ENCODE data around the gene OR6K2.

DNA sequence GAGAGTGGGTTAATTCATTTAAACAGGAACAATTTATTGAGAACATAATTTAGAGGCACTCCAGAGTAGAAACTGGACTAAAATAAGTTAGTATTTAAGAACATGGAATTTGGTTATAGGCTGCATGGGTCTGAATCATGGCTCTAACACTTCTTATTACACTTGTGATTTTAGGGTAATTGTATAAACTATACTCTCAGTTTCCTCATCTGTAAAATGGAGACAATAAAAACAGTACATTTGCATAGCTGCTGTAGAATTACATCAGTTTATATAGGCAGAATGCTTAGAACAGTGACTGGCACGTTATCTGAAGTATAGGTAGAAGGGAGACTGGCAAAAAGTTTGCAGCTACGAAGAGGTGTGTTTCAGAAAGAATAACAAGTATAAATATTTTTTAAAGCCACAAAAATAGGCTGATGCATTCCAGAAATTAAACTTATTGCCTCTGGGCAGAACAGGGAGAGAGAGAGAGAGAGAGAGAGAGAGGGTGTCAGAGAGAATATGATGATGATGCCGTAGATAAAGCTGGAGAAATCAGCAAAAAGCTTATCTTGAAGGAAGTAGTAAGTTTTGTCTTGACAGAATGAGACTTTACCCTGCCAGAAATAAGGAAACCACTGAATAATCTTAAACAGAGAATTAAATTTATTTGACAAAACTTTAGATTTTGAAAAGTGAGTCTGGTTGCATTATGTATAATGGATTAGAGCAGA is 28.2 kb upstream of the OR6K2 start:
- no peak for TF ChIP-seq CTCF (conservative IDR thresholded peaks at IDR 0.05; ENCODE audit: low read depth, low read length)
- TF ChIP-seq RAD21 (IDR thresholded peaks at IDR 0.05; ENCODE audit: low read length), result no peak
- TF ChIP-seq POLR2A (IDR thresholded peaks at IDR 0.05; ENCODE audit: low read depth, low read length), result no peak
- TF ChIP-seq RCOR1 (IDR thresholded peaks at IDR 0.05; ENCODE audit: insufficient replicate concordance, low read length), result no peak

Data from IMR-90 (cell line).